GM12892 (cell line): Measurements from ENCODE around the gene NFILZ.

Experiments used
- POLR2A ChIP-seq: IDR thresholded peaks from 2 replicates; pipeline ENCODE4 v1.6.1; 2011; ENCODE audit warnings: low read depth, low read length, control low read depth
- POLR2AphosphoS5 ChIP-seq: IDR thresholded peaks from 2 replicates; pipeline ENCODE4 v1.6.1; 2011; ENCODE audit warnings: low read depth, low read length, control low read depth
- TAF1 ChIP-seq: IDR thresholded peaks from 2 replicates; pipeline ENCODE4 v1.6.1; 2011; ENCODE audit warnings: low read depth, mild to moderate bottlenecking, control low read depth, low read length, borderline replicate concordance

DNA sequence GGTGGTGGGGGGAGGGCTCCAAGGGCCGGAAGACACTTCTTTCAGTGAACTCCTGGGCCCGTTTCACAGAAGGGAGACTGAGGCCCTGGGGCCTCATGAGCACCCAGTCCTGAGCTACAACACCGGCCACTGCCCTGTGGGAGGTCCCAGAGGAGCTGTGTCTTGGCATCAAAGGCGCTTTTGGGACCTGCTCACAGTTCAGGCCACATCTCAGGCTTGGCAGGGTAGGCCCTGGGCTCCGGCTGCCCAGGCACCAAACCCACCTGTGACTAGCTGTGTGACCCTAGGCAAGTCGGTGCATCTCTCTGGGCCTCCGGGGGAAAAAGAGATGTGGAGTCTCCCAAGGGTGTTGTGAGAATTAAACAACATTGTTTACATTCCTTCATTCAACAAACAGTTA is 29.5 kb downstream of the NFILZ start:
- no peak for TF ChIP-seq POLR2A
- TF ChIP-seq TAF1, result no peak
- TF ChIP-seq POLR2AphosphoS5, result no peak
